SK-N-SH treated with all-trans-retinoic acid at 6 μM for 48 hours (cell line): ENCODE data around the gene TTLL7.

Experiments
- RARB ChIP-seq: fragments of 250-450 bp; sonication (Bioruptor Pico); IDR thresholded peaks from 2 replicates; pipeline ENCODE4 v1.8.0; 2021; ENCODE audit warnings: mild to moderate bottlenecking, moderate library complexity
- SNAI2 ChIP-seq: fragments of 250-450 bp; sonication (Bioruptor Pico); IDR thresholded peaks from 2 replicates; pipeline ENCODE4 v1.5.0; 2020; ENCODE audit warnings: mild to moderate bottlenecking, moderate library complexity
- TCF4 ChIP-seq: fragments of 250-450 bp; sonication (Bioruptor Pico); IDR thresholded peaks from 2 replicates; pipeline ENCODE4 v1.8.0; 2021; ENCODE audit warnings: mild to moderate bottlenecking, moderate library complexity, borderline replicate concordance
- TOX ChIP-seq: fragments of 250-450 bp; sonication (Bioruptor Pico); IDR thresholded peaks from 2 replicates; pipeline ENCODE4 v1.8.0; 2021; ENCODE audit warnings: mild to moderate bottlenecking, moderate library complexity, borderline replicate concordance
- ZFP3 ChIP-seq: fragments of 250-450 bp; sonication (Bioruptor Pico); IDR thresholded peaks from 2 replicates; pipeline ENCODE4 v1.5.0; 2020; ENCODE audit warnings: mild to moderate bottlenecking, moderate library complexity
- ZFP30 ChIP-seq: fragments of 450-650 bp; formaldehyde crosslinking; IDR thresholded peaks from 2 replicates; pipeline ENCODE4 v1.5.0; 2022; ENCODE audit warnings: mild to moderate bottlenecking, moderate library complexity
- ZNF70 ChIP-seq: fragments of 450-650 bp; formaldehyde crosslinking; IDR thresholded peaks from 2 replicates; pipeline ENCODE4 v1.5.0; 2020; ENCODE audit warnings: mild to moderate bottlenecking, moderate library complexity
- TF ChIP-seq, protein P1 (sequence below): fragments of 250-450 bp; sonication (Bioruptor Pico); IDR thresholded peaks from 2 replicates; pipeline ENCODE4 v1.8.0; 2020; ENCODE audit warnings: mild to moderate bottlenecking, moderate library complexity, borderline replicate concordance
- TF ChIP-seq, protein P2 (sequence below): fragments of 250-450 bp; sonication (Bioruptor Pico); IDR thresholded peaks from 2 replicates; pipeline ENCODE4 v1.5.1; 2020; ENCODE audit warnings: low read depth, mild to moderate bottlenecking, moderate library complexity
- TF ChIP-seq, protein P3 (sequence below): fragments of 250-450 bp; sonication (Bioruptor Pico); IDR thresholded peaks from 2 replicates; pipeline ENCODE4 v1.5.0; 2020; ENCODE audit warnings: mild to moderate bottlenecking, moderate library complexity

DNA sequence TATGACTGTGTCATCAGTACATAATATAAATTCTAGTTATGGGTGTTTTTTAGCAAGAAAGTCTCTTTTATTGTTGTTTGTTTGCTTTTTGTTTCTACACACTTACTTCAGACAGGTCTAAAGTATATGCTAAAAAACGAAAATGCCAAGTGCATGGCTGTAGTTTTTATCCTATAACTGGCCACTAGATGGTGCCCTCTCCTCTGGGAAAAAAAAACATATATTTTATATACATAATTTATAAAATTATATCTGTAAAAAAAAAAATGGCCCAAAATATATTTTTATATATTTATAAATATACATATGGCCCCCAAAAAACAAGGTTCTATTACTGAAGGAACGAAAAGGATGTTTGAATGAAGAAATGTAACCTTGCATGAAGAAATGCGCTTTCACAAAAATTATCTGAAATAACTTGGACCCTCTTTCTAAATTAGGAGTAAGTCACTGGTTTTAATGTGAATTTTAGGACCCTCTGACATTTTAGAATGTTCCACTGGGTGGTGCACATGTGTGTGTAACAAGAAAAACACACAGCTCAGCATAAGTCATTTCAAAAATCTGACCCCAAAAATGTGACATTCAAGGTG is 93.5 kb downstream of the TTLL7 start:
- TF ChIP-seq, protein P1, sequence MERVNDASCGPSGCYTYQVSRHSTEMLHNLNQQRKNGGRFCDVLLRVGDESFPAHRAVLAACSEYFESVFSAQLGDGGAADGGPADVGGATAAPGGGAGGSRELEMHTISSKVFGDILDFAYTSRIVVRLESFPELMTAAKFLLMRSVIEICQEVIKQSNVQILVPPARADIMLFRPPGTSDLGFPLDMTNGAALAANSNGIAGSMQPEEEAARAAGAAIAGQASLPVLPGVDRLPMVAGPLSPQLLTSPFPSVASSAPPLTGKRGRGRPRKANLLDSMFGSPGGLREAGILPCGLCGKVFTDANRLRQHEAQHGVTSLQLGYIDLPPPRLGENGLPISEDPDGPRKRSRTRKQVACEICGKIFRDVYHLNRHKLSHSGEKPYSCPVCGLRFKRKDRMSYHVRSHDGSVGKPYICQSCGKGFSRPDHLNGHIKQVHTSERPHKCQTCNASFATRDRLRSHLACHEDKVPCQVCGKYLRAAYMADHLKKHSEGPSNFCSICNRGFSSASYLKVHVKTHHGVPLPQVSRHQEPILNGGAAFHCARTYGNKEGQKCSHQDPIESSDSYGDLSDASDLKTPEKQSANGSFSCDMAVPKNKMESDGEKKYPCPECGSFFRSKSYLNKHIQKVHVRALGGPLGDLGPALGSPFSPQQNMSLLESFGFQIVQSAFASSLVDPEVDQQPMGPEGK (CRISPR knock-in tag) = no peak
- TF ChIP-seq SNAI2 (CRISPR knock-in tag) (no peak), ZNF70 (CRISPR knock-in tag) (no peak), TCF4 (CRISPR knock-in tag) (no peak), TOX (CRISPR knock-in tag) (no peak), ZFP30 (no peak), ZFP3 (CRISPR knock-in tag) (no peak), RARB (CRISPR knock-in tag) (no peak)
- TF ChIP-seq, protein P2, sequence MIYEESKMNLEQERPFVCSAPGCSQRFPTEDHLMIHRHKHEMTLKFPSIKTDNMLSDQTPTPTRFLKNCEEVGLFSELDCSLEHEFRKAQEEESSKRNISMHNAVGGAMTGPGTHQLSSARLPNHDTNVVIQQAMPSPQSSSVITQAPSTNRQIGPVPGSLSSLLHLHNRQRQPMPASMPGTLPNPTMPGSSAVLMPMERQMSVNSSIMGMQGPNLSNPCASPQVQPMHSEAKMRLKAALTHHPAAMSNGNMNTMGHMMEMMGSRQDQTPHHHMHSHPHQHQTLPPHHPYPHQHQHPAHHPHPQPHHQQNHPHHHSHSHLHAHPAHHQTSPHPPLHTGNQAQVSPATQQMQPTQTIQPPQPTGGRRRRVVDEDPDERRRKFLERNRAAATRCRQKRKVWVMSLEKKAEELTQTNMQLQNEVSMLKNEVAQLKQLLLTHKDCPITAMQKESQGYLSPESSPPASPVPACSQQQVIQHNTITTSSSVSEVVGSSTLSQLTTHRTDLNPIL (CRISPR knock-in tag) = no peak
- TF ChIP-seq, protein P3, sequence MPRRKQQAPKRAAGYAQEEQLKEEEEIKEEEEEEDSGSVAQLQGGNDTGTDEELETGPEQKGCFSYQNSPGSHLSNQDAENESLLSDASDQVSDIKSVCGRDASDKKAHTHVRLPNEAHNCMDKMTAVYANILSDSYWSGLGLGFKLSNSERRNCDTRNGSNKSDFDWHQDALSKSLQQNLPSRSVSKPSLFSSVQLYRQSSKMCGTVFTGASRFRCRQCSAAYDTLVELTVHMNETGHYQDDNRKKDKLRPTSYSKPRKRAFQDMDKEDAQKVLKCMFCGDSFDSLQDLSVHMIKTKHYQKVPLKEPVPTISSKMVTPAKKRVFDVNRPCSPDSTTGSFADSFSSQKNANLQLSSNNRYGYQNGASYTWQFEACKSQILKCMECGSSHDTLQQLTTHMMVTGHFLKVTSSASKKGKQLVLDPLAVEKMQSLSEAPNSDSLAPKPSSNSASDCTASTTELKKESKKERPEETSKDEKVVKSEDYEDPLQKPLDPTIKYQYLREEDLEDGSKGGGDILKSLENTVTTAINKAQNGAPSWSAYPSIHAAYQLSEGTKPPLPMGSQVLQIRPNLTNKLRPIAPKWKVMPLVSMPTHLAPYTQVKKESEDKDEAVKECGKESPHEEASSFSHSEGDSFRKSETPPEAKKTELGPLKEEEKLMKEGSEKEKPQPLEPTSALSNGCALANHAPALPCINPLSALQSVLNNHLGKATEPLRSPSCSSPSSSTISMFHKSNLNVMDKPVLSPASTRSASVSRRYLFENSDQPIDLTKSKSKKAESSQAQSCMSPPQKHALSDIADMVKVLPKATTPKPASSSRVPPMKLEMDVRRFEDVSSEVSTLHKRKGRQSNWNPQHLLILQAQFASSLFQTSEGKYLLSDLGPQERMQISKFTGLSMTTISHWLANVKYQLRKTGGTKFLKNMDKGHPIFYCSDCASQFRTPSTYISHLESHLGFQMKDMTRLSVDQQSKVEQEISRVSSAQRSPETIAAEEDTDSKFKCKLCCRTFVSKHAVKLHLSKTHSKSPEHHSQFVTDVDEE (CRISPR knock-in tag) = no peak
